Skeletal muscle satellite cell (primary cell): Measurements from ENCODE around the gene AKR1E2.
"Not testable (repeated sequence)": the region's sequence is repeated elsewhere in the genome, so short reads cannot be mapped to it uniquely, and the experiment has no call there.

Source experiments
- H3K27me3 ChIP-seq: 2 replicates; pipeline ENCODE4 v1.7.0; 2013; ENCODE audit warnings: low read length; ENCODE audit not compliant: control insufficient read depth, insufficient read depth
- H3K36me3 ChIP-seq: 2 replicates; pipeline ENCODE4 v1.7.0; 2013; ENCODE audit warnings: mild to moderate bottlenecking, control low read depth, low read length; ENCODE audit not compliant: insufficient read depth
- H3K4me1 ChIP-seq: 2 replicates; pipeline ENCODE4 v1.7.0; 2013; ENCODE audit warnings: low read length; ENCODE audit not compliant: control insufficient read depth, insufficient read depth
- H3K4me2 ChIP-seq: 2 replicates; pipeline ENCODE4 v1.7.0; 2013; ENCODE audit warnings: mild to moderate bottlenecking, low read length
- H3K4me3 ChIP-seq: 2 replicates; pipeline ENCODE4 v1.7.0; 2013; ENCODE audit warnings: low read length
- H3K9ac ChIP-seq: 2 replicates; pipeline ENCODE4 v1.7.0; 2013; ENCODE audit warnings: mild to moderate bottlenecking, low read depth, low read length, moderate library complexity
- H3K9me3 ChIP-seq: replicated peaks from 2 replicates; pipeline ENCODE4 v1.7.0; 2013; ENCODE audit warnings: mild to moderate bottlenecking, control low read depth, low read length

The AKR1E2 gene

GRCh38 chr10:4815646-4816180, 10.3 kb upstream of the AKR1E2 start:
- H3K4me3 ChIP-seq, H3K9me3 ChIP-seq, H3K9ac ChIP-seq, H3K4me2 ChIP-seq, H3K36me3 ChIP-seq, H3K27me3 ChIP-seq: not testable (repeated sequence)
- peaks cover 27% of the 10 kb centered on the region for H3K4me1 ChIP-seq

- no peaks in the 10 kb centered on the region for H3K36me3 ChIP-seq
- peaks cover 22% of the 10 kb centered on the region for H3K4me1 ChIP-seq
- H3K4me3 ChIP-seq: no peak overlapping the region
- no peaks in the 10 kb centered on the region for H3K9me3 ChIP-seq
- H3K4me2 ChIP-seq: no peak overlapping the region
- no peak overlapping the region for H3K9ac ChIP-seq
- no peaks in the 10 kb centered on the region for H3K27me3 ChIP-seq
These were observed 9.0 kb upstream of the AKR1E2 start for GRCh38 chr10:4816966-4817365.

GRCh38 chr10:4819067-4819466, 6.9 kb upstream of the AKR1E2 start:
- Histone ChIP-seq H3K36me3 (no peaks in the 10 kb centered on the region), H3K27me3 (no peaks in the 10 kb centered on the region), H3K9ac (no peak overlapping the region), H3K4me1 (peaks cover 4% of the 10 kb centered on the region), H3K4me2 (no peak overlapping the region), H3K4me3 (no peak overlapping the region), H3K9me3 (no peaks in the 10 kb centered on the region)

- H3K9ac ChIP-seq: no peak overlapping the region
- H3K4me3 ChIP-seq: no peak overlapping the region
- no peak overlapping the region for H3K4me2 ChIP-seq
- no peaks in the 10 kb centered on the region for H3K36me3 ChIP-seq
- H3K9me3 ChIP-seq: no peaks in the 10 kb centered on the region
- H3K4me1 ChIP-seq: peaks cover 4% of the 10 kb centered on the region
- H3K27me3 ChIP-seq: no peaks in the 10 kb centered on the region
These were observed 6.3 kb upstream of the AKR1E2 start for GRCh38 chr10:4819707-4820106.

GRCh38 chr10:4820804-4821401, 5.1 kb upstream of the AKR1E2 start:
- no peak overlapping the region for H3K4me3 ChIP-seq
- peaks cover 3% of the 10 kb centered on the region for H3K4me1 ChIP-seq
- H3K9ac ChIP-seq: no peak overlapping the region
- H3K27me3 ChIP-seq: no peaks in the 10 kb centered on the region
- H3K9me3 ChIP-seq: no peaks in the 10 kb centered on the region
- H3K4me2 ChIP-seq: no peak overlapping the region
- H3K36me3 ChIP-seq: no peaks in the 10 kb centered on the region

GRCh38 chr10:4822208-4822607, 3.8 kb upstream of the AKR1E2 start:
- Histone ChIP-seq H3K9me3 (no peaks in the 10 kb centered on the region), H3K4me1 (peaks cover 10% of the 10 kb centered on the region), H3K27me3 (no peaks in the 10 kb centered on the region), H3K4me2 (no peak overlapping the region), H3K36me3 (no peaks in the 10 kb centered on the region), H3K9ac (no peak overlapping the region), H3K4me3 (no peak overlapping the region)

- Histone ChIP-seq H3K36me3 (no peaks in the 10 kb centered on the region), H3K4me2 (no peak overlapping the region), H3K9ac (no peak overlapping the region), H3K4me3 (no peak overlapping the region), H3K4me1 (peaks cover 18% of the 10 kb centered on the region), H3K27me3 (no peaks in the 10 kb centered on the region), H3K9me3 (no peaks in the 10 kb centered on the region)
These were observed 1.2 kb upstream of the AKR1E2 start for GRCh38 chr10:4824791-4825310.

GRCh38 chr10:4825456-4825867, 545 bp upstream of the AKR1E2 start:
- Histone ChIP-seq H3K4me2 (peak overlapping the region; percentile 87), H3K36me3 (no peaks in the 10 kb centered on the region), H3K4me3 (peak overlapping the region; percentile 74), H3K27me3 (no peaks in the 10 kb centered on the region), H3K9me3 (no peaks in the 10 kb centered on the region), H3K4me1 (peaks cover 18% of the 10 kb centered on the region), H3K9ac (no peak overlapping the region)

- Histone ChIP-seq H3K4me1 (peaks cover 18% of the 10 kb centered on the region), H3K9me3 (no peaks in the 10 kb centered on the region), H3K4me3 (peak overlapping the region; percentile 74), H3K9ac (peak overlapping the region; percentile 82), H3K36me3 (no peaks in the 10 kb centered on the region), H3K27me3 (no peaks in the 10 kb centered on the region), H3K4me2 (peak overlapping the region; percentile 87)
These were observed 851 bp downstream of the AKR1E2 start for GRCh38 chr10:4826792-4827324.

GRCh38 chr10:4828005-4828404, 2.0 kb downstream of the AKR1E2 start:
- Histone ChIP-seq H3K4me1 (peaks cover 18% of the 10 kb centered on the region), H3K4me2 (no peak overlapping the region), H3K36me3 (no peaks in the 10 kb centered on the region), H3K9me3 (no peaks in the 10 kb centered on the region), H3K27me3 (no peaks in the 10 kb centered on the region), H3K9ac (no peak overlapping the region), H3K4me3 (no peak overlapping the region)

GRCh38 chr10:4830551-4830950, 4.5 kb downstream of the AKR1E2 start:
- H3K27me3 ChIP-seq: no peaks in the 10 kb centered on the region
- H3K9me3 ChIP-seq: no peaks in the 10 kb centered on the region
- no peaks in the 10 kb centered on the region for H3K36me3 ChIP-seq

GRCh38 chr10:4831091-4831490, 5.1 kb downstream of the AKR1E2 start:
- no peak overlapping the region for H3K4me2 ChIP-seq
- H3K36me3 ChIP-seq: no peaks in the 10 kb centered on the region
- no peak overlapping the region for H3K9ac ChIP-seq
- no peaks in the 10 kb centered on the region for H3K27me3 ChIP-seq
- H3K9me3 ChIP-seq: no peaks in the 10 kb centered on the region
- H3K4me1 ChIP-seq: peaks cover 16% of the 10 kb centered on the region
- no peak overlapping the region for H3K4me3 ChIP-seq

More at GRCh38 chr10:4830551-4830950, 4.5 kb downstream of the AKR1E2 start:
- Histone ChIP-seq H3K4me2 (no peak overlapping the region), H3K4me3 (no peak overlapping the region), H3K4me1 (peaks cover 18% of the 10 kb centered on the region), H3K9ac (no peak overlapping the region)
